ENCODE data around the gene PDE4C.

PDE4C gene

DNA sequence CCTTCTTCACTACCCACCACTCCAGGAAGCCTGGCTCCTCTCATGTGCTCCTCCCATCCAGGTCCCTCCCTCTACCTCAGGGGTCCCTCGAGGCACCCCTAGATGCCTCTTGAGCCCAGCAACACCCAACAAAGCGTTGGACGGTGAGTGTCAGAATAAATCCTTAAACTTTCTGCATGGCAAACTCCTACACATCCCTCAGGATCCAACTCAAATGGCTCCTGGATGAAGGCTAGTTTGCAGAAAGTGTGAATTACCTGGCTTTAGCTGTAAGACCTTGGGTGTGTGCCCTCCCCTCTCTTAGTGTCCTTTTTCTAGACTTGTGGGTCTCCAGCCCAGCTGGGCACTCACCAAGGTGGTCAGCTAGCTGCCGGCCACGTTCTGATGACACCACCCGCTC, 27.9 kb downstream of the PDE4C start:
- no peak for DNase-seq (ENCODE audit: low read depth in 2 of 2)

DNA sequence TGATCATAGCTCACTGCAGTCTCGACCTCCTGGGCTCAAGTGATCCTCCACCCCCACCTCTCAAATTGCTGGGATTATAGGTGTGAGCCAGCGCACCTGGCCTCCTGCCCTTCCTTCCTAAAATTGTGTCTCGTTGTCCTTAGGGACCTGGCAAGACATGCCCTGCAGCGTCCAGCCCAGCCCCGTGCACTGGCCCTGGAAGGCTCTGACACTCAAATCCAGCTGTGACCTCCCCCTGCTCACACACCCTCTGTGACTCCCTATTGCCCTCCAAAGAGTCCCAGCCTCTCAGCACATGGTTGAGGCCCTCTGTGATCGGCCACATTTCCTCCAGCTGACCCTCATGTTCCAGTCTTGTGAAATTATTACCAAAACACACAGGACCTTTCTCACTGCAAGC, 28.3 kb downstream of the PDE4C start:
- no peak for DNase-seq (ENCODE audit: low read depth in 2 of 2)

DNA sequence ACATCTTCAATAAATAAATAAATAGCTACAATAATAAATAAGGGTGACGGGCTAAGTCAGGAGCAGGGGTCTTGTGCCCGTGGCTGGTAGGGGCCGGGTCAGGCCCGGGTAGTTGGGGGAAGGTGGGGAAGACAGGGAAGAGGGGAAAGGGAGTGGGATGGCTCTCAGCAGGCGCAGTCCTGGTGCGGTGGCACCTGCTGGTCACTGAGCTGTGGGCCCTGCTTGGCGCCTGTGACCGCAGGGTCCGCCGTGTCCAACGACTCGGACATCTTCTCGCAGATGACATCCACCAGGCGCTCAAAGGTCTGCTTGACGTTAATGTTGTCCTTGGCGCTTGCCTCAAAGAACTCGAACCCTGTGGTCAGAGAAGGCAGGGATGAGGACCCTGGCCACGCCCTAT, 28.9 kb downstream of the PDE4C start:
- no peak for DNase-seq (ENCODE audit: low read depth in 2 of 2)

DNA sequence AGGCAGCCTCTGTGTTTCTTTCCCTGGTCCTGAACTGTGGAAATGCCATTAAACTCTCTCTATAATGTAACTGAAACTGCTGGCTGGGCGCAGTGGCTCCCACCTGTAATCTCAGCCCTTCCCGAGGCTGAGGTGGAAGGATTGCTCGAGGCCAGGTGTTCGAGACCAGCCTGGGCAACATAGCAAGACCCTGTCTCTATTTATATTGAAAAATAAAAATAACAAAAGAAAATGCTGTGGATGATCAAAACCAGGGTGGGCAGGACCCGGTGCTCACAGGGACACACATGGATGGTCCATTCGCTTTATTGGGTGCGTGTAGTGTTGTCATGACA, 29.8 kb downstream of the PDE4C start:
- DNase-seq (ENCODE audit: low read depth in 2 of 2) = no peak

DNA sequence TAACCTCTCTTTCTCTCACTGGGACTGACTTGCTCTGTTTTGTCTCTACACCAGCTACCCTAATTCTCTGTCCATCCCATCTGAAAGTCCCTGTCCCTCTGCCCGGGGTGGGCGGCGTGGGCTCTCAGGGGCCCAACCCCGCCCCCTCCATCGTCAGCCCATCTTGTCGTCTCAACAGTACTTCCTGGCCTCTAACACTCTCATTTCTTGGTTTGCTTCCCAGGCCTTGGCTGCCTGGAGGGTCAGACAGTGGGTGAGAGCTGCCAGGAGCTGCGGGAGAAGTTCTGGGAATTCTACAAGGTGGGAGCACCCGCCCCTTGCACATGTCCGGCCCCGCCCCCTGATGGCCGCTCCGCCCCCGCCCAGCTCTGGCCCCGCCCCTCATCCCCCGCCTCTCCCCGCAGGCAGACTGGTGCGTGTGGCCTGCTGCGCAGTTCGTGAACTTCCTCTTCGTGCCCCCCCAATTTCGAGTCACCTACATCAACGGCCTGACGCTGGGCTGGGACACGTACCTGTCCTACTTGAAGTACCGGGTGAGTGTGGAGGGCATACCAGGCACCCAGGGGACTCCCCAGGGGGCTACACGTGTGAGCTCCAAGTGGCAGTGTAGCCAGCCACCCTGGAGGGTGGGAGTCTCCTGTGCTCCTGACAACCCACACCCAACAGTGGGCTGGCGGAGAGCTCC, 31.5 kb downstream of the PDE4C start:
- DNase-seq (ENCODE audit: low read depth in 2 of 2) = no peak

DNA sequence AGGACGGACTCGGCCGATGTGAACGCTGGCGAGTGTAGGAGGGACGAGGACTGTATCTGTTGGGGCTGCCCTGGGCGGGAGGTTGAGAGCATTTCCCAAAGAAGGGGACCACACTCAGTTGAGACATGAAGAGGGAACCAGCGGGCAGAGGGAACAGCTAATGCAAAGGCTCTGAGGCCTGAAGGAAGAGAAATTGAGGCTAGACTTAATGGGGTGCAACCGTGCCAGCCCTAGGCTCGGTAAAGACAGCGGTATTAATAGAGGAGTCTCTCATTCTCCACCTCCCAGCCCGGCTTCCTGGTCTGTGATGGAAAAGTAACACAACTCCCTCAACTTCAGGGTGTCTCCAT, 32.1 kb downstream of the PDE4C start:
- DNase-seq (ENCODE audit: low read depth in 2 of 2) = no peak

DNA sequence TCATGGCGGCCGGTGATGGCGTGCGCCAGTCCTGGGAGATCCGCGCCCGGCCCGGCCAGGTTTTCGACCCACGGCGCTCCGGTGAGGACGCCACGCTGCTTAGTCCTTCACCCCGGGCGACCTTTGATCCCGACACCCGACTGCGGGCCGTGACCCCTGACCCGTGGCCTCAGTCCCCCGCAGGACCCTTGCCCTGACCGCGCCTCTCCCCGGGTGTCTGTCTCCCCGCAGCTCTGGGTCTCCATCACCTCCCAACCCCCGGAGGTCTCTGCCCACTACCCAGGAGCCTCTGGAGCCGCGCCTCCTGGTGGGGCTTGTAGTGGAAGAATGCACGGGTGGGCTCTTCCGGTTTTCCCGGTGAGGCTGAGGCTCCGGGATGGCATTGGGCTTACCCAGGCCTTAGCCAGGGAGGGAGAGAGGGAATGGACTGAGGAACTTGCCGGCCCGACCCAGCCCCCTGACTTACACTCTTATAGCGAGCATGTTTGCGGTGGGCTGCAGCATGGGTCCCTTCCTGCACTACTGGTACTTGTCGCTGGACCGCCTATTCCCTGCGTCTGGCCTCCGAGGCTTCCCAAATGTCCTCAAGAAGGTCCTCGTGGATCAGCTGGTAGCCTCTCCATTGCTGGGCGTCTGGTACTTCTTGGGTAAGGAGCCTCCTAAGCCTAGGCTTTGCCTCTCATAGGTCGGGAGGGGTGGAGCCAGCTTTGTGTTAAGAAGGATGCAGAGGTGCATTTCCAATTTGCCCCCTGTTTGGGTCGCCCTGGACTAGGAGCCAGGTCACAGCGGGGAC, 32.7 kb downstream of the PDE4C start:
- no peak for DNase-seq (ENCODE audit: low read depth in 2 of 2)

DNA sequence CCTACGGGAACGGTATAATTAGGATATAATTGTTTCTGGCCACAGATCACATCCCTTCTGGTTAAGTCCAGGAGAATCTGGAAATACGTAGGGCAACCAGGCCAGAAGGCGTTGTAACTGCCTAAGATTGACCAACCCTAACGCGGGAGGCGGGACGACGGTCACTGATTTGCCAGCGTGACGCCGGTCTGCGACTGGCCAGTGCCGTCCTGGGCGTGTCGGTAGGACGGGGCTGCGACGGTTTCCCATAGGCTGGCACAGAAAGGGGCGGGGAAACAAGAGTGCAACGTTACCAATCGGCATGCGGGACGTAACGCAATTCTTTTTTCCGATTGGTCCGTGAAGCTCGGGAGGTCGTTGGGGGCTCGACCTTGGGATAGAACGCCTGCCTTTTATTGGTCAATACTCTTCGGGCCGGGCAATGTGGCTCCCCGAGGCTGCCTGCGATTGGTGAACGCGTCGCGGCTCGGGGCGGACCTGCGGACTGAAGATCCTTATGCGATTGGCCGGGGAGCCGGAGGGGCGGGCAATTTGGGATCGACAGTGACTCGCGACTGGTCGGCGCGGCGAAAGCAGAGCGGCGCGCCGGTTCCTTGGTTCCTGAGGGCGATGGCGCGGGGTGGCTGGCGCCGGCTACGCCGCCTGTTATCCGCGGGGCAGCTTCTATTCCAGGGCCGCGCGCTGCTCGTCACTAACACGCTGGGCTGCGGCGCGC, 33.4 kb downstream of the PDE4C start, which contains the start of gene MPV17L2:
TSS of gene MPV17L2 (plus strand) at position 546 of the 715 bp plus-strand sequence. CDS start at position 610, 64 bp downstream.
- DNase-seq (ENCODE audit: low read depth in 2 of 2) = peak; percentile 95 to 97

DNA sequence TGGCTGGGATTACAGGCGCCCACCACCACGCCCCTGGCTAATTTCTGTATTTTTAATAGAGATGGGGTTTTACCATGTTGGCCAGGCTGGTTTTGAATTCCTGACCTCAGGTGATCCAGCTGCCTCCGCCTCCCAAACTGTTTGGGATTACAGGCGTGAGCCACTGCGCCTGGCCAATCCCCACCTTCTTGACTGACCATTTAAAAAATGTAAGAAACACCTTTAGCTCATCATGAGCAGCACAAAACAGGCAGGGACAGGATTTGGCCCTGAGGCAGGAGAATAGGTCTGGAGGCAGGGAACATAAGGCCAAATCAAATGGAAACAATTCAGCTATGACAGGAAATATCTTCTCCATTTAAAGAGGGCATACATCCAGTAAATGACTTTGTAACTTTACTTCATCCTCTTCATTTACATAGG, 34.6 kb downstream of the PDE4C start:
- DNase-seq (ENCODE audit: low read depth in 2 of 2) = no peak

DNA sequence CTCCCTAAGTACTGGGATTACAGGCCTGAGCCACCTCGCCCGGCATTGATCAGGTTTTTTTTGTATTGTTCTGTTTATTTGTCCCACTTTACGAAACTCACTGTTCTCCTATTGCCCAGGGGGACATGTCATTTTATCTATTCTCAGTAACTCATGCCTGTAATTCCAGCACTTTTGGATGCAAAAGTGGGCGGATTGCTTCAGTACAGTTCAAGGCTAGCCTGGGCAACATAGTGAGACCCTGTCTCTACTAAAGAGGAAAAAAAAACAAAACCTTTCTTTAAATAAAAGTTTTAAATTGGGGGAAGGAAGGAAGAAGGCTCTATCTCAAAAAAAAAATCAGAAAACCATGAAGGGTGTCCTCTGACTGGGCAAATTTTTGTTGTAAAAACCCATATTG, 36.0 kb downstream of the PDE4C start:
- no peak for DNase-seq (ENCODE audit: low read depth in 2 of 2)

DNA sequence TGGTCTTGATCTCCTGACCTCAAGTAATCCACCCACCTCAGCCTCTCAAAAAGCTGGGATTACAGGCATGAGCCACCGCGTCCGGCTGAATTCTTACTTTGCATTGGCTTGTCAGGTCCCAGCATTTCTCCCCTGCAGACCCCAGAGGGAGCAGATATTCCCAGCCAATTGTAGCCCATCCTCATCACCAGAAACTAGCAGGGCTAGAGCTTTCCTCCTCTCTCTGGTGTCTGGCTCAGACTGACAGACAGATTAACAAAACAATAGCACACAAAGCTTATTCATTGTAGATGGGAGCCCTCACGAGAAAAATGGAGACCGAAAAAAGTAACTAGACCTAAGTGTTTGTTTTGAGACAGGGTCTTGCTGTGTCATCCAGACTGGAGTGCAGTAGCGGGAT, 40.7 kb downstream of the PDE4C start:
- no peak for DNase-seq (ENCODE audit: low read depth in 2 of 2)

DNA sequence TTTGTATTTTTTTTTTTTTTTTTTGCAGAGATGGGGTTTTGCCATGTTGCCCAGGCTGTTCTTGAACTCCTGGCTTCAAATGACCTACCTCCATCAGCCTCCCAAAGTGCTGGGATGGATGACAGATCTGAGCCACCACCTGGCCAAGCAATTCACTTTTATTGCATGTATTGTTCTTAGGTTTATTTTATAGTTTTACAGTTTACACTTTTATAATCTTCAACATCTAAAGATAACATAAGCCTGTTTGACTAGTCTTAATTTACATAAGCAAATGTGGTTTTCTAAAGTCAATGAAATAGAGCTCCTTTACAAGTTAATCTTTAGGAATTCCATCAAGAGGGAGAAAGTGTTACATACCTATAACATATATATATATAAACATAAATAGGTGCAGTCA, 42.7 kb downstream of the PDE4C start:
- no peak for DNase-seq (ENCODE audit: low read depth in 2 of 2)

DNA sequence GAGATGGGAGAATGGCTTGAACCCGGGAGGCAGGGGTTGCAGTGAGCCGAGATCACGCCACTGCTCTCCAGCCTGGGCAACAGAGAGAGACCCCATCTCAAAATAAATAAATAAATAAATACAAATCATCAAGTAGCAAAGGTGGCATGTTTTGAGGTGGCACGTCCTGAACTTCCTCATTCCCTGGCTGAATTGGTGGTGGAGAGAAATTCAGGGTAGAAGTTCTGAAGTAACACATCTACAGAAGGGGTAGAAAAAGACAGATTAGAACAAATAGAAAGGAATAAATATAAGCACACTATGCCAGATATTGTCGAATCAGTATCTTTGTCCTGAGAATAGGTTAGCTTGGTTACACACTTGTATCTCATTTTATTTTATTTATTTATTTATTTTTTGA, 46.3 kb downstream of the PDE4C start:
- no peak for DNase-seq (ENCODE audit: low read depth in 2 of 2)

DNA sequence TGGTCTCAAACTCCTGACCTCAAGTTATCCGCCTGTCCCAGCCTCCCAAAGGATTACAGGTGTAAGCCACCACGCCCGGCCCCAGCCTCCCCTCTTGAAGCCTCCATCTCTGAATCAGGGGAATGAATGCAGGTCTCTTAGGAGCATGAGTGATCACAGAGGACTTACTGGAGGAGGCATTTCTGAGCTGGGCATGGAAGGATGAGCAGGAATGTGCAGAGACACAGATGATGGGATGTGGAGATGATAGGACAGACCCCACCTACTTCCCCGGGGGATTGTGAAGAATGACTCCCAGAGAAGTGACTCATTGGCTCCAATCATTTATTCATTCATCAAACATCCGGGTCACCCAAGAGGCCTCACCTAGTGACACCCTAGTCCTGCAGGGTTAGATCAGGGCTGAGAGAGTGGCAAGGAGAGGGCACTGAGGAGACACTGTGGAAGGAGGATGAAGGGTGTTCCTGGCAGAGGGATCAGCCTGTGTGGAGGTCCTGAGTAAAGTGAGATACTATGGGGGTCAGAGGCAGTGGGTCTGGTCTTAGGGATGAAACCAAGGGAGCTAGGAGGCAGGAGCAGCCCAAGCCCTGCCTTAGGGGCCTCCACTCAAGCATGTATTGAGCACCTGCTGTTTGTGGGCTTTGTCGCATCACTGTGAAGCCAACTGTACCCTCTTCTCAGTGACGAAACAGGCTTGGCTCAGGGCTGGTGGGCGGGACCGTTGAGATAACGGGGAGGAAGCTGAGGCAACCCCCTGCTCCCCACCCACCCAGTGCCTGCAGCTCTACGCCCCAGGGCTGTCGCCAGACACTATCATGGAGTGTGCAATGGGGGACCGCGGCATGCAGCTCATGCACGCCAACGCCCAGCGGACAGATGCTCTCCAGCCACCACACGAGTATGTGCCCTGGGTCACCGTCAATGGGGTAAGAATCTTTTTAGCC, 49.6 kb downstream of the PDE4C start:
- no peak for DNase-seq (ENCODE audit: low read depth in 2 of 2)

DNA sequence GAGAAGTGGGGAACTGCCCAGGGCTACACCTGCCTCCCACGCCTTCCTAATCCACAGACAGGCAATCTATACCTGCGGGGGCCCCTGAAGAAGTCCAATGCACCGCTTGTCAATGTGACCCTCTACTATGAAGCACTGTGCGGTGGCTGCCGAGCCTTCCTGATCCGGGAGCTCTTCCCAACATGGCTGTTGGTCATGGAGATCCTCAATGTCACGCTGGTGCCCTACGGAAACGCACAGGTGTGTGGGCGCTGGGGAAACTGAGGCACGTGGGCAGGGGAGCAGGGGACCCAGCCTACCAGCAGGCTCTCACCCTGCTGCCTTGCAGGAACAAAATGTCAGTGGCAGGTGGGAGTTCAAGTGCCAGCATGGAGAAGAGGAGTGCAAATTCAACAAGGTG, 51.3 kb downstream of the PDE4C start:
- no peak for DNase-seq (ENCODE audit: low read depth in 2 of 2)
